ENCODE measurements around the gene POGZ.

POGZ gene, protein sequence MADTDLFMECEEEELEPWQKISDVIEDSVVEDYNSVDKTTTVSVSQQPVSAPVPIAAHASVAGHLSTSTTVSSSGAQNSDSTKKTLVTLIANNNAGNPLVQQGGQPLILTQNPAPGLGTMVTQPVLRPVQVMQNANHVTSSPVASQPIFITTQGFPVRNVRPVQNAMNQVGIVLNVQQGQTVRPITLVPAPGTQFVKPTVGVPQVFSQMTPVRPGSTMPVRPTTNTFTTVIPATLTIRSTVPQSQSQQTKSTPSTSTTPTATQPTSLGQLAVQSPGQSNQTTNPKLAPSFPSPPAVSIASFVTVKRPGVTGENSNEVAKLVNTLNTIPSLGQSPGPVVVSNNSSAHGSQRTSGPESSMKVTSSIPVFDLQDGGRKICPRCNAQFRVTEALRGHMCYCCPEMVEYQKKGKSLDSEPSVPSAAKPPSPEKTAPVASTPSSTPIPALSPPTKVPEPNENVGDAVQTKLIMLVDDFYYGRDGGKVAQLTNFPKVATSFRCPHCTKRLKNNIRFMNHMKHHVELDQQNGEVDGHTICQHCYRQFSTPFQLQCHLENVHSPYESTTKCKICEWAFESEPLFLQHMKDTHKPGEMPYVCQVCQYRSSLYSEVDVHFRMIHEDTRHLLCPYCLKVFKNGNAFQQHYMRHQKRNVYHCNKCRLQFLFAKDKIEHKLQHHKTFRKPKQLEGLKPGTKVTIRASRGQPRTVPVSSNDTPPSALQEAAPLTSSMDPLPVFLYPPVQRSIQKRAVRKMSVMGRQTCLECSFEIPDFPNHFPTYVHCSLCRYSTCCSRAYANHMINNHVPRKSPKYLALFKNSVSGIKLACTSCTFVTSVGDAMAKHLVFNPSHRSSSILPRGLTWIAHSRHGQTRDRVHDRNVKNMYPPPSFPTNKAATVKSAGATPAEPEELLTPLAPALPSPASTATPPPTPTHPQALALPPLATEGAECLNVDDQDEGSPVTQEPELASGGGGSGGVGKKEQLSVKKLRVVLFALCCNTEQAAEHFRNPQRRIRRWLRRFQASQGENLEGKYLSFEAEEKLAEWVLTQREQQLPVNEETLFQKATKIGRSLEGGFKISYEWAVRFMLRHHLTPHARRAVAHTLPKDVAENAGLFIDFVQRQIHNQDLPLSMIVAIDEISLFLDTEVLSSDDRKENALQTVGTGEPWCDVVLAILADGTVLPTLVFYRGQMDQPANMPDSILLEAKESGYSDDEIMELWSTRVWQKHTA (N-terminal part only)

DNA sequence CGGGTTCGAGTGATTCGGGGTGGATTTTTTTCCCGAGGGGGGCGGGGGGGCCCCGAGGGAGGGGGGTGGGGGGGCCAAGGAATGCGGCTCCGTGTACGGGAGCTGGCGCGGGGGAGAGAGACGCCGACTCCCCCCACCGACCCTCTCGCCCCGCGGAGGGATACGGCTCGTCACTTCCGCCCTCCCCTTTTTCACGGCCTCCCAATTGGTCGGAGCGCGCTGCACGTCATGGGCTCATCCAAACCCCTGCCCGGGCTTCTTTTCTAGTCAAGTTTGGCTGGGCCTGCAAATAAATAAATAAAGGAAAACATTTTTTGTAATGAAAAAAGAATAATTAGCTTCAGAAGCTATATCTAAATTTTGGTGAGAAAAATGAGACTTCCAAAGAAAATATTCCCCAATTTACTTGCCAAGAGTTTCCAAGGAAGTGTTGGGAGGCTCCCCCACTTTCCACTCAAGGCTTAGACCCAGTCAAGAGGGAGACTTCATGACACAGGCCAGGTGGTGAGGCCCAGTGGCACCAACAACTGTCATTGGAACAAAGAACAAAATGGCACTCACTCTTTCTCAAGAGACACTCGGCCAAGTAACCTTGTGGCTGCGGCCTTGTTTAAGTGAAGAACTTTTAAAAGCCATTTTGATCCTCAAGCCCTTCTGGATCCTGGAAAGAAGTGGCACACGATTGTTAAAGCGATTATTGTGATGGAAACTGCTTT lies at the start of gene POGZ:
POGZ (minus strand) TSS at position 164 of the 716 bp plus-strand sequence. CDS start 17,290 bp downstream, outside the sequence.
- in situ Hi-C loops (cut with MboI; ENCODE audit: low sequenced_read_pairs): no loop called here

DNA sequence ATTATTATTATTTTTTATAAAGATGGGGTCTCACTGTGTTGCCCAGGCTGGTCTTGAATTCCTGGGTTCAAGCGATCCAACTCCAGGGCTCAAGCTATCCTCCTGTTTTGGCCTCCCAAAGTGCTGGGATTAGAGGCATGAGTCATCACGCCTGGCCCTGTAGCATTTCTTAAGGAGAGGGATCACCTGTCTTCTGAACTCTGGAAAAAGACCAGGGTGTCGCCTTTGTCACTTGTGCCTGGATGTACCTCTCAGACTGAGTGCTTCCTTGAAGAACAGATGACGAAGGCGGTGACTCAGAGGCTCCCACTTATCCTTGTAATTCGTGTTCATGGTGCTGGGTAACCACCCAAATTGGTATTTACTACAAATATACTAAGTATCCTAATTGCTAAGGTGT lies 49.5 kb upstream of the POGZ start:
- in situ Hi-C loops (cut with MboI; ENCODE audit: low sequenced_read_pairs): no loop called here

GRCh38 chr1:151504759-151505158 lies 45.5 kb upstream of the POGZ start:
- in situ Hi-C loops (cut with MboI; ENCODE audit: low sequenced_read_pairs): no loop called here

- in situ Hi-C loops (cut with MboI; ENCODE audit: low sequenced_read_pairs): no loop called here
These were observed 45.0 kb upstream of the POGZ start for GRCh38 chr1:151504252-151504651.

DNA sequence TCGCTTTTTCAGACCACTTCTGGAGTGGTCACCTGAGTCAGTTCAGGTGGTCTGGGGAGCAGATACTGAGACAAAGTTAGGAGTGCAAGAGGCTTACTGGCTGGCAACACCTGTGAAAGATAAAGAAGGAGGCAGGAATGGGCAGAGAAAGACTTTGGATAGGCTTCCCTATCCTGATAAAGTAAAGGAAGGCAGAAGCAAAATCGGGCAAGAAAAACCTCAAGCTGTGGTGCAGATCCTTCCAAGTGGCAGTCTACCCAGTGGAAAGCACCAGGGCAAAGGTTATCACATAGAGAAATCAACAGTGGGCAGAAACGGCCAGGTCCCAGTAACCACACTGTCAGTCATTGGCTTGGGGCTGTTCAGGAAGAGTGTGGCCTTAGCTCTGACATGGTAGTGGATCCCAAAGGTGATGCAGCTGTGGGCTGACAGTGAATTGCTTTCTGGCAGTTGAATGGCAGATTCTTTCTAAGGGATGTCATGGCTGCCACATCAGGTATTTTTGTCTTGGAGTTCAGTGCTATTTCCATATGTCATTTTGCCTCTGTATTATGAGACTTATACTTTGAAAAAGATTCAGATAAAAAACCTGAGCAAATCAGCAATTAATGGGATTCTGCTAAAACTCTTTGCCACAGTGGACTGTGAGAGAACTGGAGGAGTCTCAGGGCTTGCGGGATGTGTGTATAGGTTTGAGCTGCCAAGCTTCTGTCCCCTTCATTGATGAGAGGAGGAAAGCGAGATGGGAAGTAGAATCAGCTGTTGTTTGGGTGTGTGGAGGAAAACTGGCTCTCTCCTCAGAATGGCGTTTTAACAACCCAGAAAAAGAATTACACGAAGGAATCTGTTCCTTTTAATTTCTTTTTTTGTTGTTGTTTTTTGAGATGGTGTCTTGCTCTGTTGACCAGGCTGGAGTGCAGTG lies 43.8 kb upstream of the POGZ start:
- in situ Hi-C loops (cut with MboI; ENCODE audit: low sequenced_read_pairs): no loop called here

GRCh38 chr1:151502035-151502700 lies 42.9 kb upstream of the POGZ start:
- in situ Hi-C loops (cut with MboI; ENCODE audit: low sequenced_read_pairs): no loop called here

GRCh38 chr1:151501474-151501873 lies 42.2 kb upstream of the POGZ start:
- in situ Hi-C loops (cut with MboI; ENCODE audit: low sequenced_read_pairs): no loop called here

GRCh38 chr1:151499930-151500329 lies 40.6 kb upstream of the POGZ start:
- in situ Hi-C loops (cut with MboI; ENCODE audit: low sequenced_read_pairs): no loop called here

- in situ Hi-C loops (cut with MboI; ENCODE audit: low sequenced_read_pairs): no loop called here
These were observed 40.1 kb upstream of the POGZ start for GRCh38 chr1:151499365-151499764.

- in situ Hi-C loops (cut with MboI; ENCODE audit: low sequenced_read_pairs): no loop called here
These were observed 36.0 kb upstream of the POGZ start for GRCh38 chr1:151495316-151495715.

GRCh38 chr1:151494741-151495281 lies 35.5 kb upstream of the POGZ start:
- in situ Hi-C loops (cut with MboI; ENCODE audit: low sequenced_read_pairs): no loop called here

DNA sequence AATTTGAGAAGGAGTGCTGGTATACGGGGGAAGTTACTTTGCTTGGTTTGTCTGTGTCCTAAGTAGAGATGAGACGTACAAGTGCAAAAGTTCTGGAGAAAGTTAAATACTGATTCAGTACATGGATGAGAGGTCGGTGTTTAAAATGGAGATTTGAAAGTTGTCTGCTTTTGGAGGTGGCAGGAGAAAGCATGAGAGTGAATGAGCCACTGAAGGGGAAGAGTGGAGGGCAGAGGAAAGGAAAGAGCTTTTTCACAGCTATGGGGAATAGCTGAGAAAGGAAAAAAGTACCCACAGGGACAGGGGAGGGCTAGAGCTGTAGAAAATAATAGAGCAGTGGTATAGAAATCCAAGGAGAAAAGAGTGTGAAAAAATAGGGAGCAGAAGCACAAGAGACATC lies 33.7 kb upstream of the POGZ start:
- in situ Hi-C loops (cut with MboI; ENCODE audit: low sequenced_read_pairs): no loop called here

DNA sequence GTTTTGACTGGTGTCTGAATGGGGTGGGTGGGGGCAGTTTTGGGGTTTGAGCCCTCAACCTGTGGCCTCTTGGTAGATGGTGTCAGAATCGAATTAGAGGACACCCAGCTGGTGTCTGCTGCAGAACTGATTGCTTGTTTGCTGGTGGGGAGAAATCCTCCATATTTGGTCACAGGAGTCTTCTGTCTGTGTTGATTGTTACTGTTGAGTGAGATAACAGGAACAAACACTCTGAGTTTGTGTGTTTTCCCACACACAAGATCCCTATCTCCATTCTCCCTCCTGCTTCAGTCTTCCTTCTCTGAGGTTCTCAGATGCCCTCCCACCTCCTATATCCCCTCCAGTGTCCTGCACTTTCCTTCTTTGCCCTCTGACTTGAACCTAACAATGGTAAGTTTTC lies 32.8 kb upstream of the POGZ start:
- in situ Hi-C loops (cut with MboI; ENCODE audit: low sequenced_read_pairs): no loop called here

- in situ Hi-C loops (cut with MboI; ENCODE audit: low sequenced_read_pairs): no loop called here
These were observed 32.3 kb upstream of the POGZ start for GRCh38 chr1:151491641-151492040.

- in situ Hi-C loops (cut with MboI; ENCODE audit: low sequenced_read_pairs): no loop called here
These were observed 27.3 kb upstream of the POGZ start for GRCh38 chr1:151486557-151486956.

DNA sequence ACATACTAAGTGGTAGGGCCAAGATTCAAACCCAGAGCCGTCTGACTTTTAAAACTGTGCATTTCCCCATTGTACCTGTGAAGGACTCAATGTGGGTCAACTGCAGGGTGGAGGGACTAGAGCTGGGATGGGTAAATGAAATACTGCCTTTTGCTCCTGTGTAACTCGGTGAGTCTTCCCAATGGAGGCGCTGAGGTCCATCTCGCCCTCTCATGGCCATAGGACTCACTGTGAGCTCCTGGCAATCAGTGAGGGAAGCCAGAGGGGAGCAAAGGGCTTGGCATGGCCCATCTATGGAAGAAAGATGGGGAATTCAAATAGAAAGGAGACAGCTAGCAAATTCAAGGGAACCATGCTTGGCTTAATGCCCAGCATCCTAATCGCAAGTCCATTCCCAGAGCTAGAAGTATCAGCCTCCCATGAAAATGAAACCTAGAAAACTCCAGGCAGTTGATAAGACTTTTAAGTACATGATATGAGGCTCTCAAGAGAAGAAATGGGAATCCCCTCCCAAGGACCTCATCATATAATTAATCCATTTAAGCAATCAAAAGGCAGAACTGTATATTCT lies 26.5 kb upstream of the POGZ start:
- in situ Hi-C loops (cut with MboI; ENCODE audit: low sequenced_read_pairs): no loop called here

DNA sequence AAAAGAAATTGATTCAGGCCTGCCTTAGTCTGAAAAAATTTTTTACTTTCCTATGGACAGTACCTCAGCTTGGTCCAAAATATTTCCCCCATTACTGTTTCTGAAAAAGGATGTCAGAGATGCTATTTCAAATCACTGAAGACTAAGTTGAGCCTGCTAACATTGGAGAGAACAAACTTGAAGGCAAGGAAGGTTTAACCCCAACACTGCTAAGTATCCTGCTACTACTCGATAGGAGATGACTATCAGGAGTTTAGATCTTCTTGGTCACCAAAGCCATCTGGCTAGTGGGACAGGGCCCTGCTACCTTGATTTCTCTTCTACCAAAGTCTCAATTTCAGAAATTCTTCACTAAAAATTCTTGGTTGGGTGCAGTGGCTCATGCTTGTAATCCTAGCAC lies 22.7 kb upstream of the POGZ start:
- in situ Hi-C loops (cut with MboI; ENCODE audit: low sequenced_read_pairs): no loop called here

DNA sequence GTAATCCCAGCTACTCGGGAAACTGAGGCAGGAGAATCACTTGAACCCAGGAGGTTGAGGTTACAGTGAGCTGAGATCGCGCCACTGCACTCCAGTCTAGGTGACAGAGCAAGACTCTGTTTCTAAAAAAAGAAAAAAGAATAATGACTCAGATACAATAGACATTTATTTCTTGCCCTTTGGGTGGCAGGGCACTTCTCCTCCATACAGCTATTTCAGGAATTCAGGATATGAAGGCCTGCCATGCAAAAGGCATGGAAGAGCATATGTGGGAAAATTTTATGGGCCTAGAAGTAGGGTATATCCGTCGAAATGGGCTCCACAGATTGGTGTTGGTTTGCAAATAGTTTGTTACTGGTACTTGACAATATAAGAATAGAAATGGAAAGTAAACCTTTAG lies 20.2 kb upstream of the POGZ start:
- in situ Hi-C loops (cut with MboI; ENCODE audit: low sequenced_read_pairs): no loop called here
